Measurements from ENCODE around the gene ILF3.

The ILF3 gene

DNA sequence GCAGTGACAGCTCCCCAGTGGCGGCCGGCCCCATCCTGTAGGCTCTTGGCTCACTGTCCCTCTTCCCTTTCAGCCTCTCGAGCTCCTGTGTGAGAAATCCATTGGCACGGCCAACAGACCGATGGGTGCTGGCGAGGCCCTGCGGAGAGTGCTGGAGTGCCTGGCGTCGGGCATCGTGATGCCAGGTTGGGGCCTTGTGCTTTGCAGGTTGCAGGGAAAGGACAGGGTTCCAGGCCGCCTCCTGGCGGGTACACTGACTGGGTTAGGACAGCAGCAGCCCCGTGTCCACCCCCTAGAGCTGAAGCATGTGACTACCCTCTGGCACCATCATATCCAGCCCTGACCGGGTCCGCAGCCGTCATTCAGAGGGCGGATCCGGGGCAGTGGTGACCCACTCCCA, 25.6 kb downstream of the ILF3 start:
- no peak for DNase-seq

DNA sequence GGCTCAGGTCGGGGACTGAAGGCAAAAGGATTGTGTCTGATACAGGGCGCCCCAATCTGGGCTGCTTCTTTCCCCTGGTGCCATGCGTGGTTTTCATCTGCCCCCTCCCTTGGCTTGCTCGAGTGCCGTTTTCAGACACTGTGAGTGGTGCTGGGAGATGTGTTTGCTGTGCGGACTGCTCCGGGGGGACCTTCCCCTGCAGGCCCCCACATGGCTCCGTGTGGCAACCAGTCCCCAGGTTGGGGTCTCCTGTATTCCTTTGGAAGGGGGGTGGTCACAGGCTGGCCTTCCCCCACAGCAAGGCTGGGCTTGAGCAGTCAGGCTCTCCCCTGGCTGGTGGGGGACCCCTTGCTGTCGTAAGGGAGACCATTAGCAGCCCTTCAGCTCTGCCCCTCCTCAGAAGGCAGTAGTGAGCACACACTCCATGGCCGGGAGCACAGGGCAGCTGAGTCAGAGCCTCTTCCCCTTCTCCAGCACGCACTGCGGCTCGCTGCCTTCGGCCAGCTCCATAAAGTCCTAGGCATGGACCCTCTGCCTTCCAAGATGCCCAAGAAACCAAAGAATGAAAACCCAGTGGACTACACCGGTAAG, 26.5 kb downstream of the ILF3 start:
- DNase-seq, result no peak

DNA sequence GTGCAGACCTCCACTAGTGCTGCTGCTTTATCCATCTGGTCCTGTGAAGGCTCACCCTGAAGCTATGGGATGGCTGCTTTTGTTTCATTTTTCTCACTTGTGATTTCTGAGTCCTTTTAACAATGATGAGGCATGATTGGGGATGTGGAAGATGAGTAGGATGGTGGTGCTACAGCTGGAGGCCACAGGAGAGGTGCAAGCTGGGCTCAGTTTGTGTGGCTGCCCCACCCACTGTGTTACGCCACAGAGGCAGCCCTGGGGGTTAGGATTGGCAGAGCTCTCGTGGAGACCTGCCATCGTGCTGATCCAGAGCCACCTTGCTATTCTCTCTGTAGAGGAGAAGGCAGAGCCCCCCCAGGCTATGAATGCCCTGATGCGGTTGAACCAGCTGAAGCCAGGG, 27.5 kb downstream of the ILF3 start:
- no peak for DNase-seq

DNA sequence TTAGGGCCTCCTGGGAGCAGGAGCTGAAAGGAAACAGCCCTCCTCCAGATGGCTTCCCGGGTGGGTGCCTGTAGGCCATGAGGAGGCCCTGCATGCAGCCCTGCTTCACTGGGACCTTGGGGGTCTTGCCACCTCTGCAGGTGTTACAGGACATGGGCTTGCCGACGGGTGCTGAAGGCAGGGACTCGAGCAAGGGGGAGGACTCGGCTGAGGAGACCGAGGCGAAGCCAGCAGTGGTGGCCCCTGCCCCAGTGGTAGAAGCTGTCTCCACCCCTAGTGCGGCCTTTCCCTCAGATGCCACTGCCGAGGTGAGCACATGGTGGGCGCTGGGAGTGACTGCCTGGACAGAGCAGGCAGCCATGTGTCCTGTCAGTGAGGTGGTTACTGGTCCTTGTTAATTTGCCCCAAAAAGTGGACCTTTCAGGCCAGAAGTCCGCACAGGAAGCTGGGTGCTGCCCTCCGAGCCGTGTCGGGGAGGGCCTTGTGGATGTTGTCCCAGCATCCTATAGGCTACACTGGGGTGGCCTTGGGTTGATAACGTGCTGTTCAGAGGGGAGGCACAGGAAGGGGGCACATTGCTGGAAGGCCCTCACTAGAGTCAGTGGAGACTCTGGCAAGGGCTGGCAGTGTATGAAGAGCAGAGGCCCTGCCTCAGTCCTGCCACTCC, 28.4 kb downstream of the ILF3 start:
- DNase-seq, result no peak

DNA sequence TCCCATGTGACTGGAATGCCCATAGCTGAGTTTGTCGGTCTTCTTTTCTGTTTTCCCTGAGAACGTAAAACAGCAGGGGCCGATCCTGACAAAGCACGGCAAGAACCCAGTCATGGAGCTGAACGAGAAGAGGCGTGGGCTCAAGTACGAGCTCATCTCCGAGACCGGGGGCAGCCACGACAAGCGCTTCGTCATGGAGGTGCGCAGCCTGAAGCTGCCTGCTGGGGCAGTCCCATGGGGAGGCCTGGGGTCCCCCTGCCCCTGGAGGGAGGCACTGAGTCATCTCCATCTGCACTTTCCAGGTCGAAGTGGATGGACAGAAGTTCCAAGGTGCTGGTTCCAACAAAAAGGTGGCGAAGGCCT, 28.9 kb downstream of the ILF3 start:
- no peak for DNase-seq

DNA sequence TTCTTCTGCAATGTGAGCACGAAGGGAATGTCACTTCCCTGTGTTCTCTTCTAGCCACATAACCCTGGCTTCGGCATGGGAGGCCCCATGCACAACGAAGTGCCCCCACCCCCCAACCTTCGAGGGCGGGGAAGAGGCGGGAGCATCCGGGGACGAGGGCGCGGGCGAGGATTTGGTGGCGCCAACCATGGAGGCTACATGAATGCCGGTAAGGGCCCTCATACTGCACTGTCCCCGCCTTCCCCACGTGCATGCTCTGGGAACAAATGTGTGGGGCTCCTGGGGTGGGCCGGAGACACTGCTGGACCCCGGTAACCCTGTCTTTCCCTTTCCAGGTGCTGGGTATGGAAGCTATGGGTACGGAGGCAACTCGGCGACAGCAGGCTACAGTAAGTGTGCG, 29.4 kb downstream of the ILF3 start:
- DNase-seq, result no peak

DNA sequence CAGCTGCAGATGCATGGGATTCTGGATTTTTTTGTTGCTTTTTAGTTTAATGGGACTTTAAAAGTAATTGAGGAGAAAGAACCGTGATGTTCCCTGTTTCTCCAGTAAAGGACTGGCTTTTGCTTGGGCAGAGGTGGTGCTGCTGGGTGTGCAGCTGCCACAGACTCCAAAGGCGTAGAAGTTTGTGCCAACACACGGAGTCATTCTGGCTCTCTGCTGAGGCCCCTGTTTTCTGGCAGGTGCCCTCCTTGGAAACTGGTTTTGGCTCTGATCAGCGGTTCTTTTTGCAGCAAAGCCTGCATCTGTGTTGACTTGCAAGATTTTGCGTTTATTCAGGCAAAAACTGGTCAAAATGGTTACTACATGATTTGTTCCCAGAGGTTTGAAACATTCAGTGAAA, 31.1 kb downstream of the ILF3 start:
- no peak for DNase-seq

DNA sequence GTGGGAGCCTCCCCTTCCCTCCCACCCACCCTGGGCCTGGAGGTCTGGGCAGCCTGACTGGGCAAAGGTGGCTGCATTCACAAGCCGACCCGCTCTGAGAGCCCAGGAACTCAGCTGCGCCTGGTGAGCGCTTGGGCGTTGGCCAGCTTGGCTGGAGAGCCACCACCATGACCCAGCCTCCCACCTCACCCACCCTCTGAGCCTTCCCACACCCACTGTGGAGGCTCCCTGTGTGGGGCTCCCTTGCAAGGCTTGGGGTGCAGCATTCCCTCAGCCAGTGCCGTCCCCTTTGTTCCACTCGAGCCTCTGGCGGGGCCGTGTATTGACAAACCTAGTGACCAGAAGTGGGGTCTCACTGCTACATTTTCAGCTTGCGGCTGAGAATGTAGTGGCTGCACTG, 32.0 kb downstream of the ILF3 start:
- DNase-seq, result no peak

DNA sequence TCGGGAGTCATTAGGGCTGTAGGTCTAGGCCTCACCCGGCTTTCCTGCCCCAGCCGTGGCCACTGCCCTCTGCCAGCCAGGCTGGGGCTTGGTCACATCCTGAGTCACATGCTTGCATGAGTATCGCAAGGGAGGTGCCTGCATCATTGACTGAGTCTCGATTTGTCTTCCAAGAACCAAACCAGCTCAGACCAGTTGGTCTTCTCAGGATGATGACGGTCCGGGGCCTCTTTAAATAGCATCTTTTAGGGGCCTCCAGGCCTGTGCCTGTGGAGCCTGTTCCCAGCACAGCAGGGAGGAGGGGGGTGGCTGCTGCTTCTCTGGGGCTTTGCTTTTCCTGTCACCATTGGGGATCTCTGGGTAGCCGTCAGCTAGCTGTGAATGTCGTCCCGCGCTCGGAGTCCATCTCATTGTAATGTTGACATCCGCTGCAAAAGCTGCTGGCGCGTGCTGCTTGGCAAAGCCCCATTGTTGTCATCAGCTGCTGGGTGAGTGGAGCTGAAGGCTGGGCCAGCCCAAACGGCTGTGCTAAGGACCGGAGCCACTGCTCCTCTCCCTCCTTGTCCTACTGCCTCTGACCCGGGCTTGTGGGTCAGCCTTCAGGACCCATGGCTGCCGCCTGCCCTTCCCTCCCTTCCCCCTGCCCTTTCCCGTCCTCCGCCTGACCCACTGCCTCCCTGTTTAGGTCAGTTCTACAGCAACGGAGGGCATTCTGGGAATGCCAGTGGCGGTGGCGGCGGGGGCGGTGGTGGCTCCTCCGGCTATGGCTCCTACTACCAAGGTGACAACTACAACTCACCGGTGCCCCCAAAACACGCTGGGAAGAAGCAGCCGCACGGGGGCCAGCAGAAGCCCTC, 32.7 kb downstream of the ILF3 start:
- DNase-seq, result no peak

DNA sequence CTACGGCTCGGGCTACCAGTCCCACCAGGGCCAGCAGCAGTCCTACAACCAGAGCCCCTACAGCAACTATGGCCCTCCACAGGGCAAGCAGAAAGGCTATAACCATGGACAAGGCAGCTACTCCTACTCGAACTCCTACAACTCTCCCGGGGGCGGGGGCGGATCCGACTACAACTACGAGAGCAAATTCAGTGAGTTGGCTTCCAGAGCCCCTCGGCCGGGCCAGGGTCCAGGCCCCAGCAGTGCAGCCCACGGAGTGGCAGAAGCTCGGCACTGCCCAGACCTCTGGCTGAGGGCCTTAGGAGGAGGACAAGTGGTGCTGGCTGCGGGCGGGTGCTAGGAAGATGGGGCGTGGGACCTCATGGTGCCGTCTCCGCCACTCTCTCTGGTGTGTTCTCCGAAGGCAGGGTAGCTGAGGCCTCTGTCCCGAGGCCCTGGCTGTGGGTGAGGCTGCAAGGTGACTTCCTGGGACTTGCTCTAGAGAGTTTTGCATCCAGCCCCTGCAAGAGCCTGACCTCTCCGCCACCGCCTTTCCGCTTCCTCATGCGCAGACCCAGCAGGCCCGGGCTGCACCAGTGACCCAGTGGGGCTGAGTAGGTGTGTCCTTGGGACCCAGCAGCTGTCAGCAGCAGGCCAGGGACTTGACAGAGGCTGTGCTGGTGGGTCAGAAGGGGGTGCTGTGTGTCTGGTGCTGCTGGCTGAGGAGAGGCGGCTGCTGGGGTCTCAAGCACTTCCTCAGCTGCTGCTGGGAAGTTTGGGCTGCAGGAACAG, 33.6 kb downstream of the ILF3 start:
- DNase-seq, result no peak

DNA sequence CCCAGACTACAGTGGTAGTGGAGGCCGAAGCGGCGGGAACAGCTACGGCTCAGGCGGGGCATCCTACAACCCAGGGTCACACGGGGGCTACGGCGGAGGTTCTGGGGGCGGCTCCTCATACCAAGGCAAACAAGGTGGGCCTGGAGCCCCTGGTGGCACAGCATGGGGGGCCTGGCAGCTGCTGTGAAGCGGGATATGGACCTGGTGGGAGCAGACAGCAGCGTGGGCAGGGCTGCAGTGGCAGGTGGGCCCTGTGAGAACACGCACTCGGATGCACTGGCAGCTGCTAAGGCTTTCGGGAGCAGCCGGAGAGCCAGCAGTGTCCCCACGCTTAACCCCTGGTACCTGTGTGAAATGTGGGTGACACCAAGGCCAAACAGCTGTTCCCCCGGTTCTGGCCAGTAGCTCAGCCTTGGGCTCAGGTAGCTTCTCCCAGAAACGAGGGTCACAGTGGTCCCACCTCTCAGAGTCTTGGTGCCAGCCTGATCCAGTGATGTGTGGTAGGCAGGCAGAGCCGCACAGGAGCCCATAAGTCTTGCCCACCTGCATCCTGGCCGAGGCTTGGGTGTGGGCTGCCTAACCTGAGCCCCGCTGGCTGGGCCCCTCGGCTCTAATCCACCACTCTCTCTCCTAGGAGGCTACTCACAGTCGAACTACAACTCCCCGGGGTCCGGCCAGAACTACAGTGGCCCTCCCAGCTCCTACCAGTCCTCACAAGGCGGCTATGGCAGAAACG, 34.6 kb downstream of the ILF3 start:
- DNase-seq, result no peak

DNA sequence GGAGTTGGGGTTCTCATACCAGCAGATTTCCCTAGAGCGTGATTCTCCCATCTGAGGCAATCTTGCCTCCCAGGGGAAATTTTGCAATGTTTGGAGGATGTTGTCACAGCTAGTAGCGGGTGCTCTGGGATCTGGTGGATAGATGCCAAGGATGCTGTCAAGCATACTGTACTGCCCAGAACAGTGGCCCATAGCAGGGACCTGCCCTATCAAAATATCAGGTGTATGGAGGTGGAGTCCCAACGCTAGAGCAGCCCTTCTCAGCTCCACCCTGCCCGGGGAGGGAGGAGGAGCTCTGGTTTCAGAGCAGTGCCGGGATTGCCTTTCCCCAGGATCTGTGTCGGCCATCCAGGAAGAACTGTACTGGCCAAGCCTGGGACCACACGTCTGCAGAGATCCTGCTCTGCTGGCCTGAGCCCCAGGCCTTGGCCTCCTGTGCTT, 36.2 kb downstream of the ILF3 start:
- no peak for DNase-seq

DNA sequence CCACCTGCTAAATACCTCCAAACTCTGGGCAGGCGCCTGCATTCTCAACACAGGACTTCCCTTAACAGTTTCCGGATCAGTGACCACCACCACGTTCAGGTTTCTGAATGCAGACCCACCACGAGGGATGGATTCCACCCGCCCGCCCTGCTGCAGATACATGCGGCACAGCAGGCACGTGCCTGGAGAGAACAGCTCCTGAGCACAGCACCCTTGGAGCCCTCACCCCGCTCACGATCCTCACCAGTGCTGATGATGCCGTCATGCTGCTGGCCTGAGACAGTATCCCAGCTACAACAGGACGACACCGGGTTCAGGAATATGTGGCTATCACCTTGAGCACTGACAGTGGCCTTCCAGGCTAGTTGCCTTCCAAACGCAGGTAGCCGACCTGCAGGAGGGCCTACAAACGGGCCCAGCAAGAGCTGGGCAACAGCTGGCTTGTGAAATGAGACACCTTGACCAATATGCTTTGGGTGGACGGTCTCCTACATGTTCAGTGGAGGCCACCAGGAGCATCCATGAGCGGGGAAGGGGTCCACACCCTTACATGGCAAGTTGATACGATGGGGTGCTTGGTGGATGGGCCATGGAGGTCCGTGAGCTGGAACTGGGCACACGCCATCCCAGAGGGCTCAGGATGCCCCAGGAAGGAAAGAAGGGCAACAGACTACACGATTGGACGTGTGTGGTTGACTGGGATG, 37.2 kb downstream of the ILF3 start:
- DNase-seq, result no peak

DNA sequence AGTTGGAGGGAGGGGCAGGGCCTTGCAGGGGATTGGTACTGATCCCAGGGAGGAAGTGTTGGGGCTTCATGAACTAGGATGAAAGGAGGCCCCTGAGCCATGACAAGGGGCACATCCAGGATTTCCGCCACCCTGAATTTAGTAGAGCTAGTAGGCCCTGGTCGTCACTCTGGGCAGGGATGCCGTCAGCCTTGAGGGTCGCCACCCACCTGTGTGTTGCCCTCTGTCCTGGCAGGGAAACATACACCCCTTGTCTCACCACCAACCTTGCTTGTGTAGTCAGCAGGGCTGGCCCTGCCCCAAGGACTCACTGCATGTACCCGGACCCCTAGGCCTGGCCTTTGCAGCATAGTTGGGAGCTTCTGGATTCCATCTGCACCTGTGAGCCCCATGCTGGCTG, 37.7 kb downstream of the ILF3 start:
- no peak for DNase-seq

DNA sequence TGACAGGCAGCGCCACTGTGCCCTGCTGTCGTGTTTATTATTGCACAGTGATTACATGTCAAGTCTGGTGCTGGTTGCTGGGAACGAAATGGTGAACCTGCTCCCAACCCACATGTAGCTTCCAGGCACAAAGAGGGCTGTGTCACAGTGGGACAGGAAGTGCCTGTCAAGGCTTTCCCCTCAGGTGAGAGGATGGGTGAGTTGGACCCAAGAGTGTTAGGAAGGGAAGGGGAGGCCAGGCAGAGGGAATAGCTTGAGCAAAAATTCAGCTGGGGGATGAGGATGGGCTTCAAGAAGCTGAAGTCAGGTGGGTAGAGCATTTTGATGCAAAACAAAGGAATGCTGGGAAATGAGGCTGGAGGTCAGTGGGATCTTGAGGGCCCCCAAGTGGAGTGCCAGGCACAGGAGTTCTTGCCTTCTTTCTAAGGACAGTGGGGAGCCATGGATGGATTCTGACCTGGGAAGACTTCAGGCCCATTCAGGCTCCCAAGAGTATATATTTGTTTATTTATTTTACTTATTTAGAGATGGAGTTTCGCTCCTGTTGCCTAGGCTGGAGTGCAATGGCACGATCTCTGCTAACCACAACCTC, 38.6 kb downstream of the ILF3 start:
- no peak for DNase-seq

DNA sequence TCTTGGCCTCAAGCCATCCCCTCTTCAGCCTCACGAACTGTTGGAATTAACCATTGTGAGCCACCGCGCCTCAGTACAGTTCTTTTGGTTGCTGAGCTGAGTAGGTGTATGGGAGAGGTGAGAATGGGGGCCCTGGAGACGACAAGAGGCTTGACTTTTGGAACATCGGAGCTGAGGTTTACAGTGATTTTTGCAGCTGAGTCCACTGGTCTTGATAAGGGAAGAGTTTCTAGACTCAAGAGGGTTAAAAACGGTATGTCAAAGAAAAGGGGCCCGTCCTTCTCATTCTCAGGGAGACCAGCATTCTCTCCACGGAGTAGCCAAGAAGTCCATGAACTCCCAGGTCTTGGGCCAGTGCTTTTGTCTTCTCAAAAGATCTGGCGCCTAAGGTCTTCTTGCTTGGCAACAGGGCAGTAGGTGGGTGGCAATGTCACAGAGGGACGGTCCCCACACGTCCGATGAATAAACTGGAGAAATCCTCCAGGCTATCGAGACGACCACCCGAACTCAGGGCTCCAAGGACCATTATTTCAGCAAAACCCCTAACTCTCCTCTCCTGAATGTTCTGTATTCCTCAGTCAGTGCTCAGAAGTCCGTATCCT, 40.7 kb downstream of the ILF3 start:
- DNase-seq, result no peak

DNA sequence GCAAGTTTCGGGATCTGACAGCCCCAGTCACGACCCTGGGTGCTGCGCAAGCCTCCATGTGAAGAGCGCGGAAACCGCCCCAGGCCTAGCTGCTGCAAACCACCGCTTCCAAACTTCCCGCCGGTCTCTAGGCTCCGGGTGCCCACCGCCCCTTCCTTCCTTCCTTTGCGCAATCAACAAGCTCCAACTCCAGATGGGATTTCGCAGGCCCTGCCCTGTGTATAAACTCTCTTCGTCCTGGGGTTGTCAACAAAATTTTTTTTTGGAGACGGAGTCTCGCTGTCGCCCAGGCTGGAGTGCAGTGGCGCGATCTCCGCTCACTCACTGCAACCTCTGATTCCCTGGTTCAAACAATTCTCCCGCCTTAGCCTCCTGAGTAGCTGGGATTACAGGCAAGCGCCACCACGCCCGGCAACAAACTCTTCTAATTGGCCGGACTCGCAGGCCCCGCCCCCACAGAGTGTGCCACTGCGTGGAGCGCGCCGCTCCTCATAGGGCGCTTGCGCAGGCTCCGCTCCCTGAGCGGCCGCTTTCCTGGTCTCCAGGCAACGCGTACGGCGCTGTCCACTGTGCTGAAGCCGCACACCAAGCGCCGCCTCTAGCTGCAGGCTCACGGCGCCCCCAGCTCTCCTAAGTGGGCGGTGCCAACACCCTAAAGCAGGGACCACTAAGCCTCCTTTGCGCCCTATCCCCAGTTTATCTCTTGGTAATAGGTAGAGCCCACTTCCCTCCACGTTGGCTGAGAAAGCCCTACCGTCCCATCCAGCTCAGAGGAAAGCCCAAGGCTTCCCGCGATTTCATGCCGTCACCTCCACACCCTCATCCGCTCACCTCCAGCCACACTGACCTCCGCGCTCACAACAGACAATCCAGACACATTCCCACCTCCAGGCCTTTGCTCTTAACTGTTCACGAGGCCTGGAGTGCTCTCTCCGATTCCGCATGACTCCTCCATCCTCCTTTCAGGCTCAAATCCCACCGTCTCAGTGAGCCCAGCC, 41.6 kb downstream of the ILF3 start:
- DNase-seq, result peak; percentile 86 to 93

DNA sequence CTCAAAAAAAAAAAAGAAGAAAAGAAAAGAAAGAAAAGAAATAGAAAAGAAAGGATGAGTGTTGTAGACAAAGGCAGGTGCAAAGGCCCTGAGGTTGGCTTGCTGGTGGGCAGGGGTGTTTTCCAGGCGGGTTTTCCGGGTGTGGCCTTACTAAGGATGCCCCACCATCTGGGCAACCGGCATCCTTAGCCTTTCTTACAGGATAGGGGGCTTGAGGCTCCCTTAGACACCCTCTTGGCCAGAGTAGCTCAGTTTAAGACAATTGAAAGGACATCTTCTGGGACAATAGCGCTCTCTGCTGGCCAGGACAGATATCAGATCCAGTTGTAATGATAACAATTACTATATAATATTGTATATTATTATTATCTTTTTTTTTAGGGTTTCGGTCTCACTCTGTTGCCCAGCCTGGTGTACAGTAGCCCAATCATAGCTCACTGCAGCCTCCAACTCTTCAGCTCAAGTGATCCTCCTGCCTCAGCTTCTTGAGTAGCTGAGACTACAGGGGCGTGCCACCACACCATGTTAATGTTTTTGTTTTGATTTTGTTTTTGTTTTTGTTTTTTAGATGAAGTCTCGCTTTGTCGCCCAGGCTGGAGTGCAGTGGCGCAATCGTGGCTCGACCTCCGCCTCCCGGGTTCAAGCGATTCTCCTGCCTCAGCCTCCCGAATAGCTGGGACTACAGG, 45.6 kb downstream of the ILF3 start:
- peak in 1 of 2 experiments; percentile 19 for DNase-seq

DNA sequence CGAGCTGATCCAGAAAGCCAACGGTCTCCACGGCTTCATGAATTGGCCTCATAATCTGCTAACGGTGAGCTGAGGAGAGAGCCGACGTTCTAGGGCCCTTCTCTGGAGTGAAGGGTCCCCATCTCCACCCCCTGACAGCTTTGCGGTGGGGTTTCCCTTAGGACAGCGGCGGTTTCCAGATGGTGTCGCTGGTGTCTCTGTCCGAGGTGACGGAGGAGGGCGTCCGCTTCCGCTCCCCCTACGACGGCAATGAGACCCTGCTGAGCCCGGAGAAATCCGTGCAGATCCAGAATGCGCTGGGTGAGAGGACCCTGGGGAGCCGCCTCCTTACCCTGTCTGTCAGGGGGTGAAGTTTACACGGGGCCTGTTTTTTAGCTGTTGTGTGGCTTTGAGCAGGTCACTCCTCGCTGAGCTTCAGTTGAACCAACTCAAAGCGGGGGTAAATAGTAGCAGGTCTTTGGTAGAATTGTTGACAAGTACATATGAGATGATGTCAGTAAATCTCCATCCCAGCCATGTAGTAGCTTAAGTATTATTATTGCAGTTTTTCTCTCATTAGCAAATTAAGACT, 47.9 kb downstream of the ILF3 start:
- DNase-seq, result peak in 1 of 2 experiments; percentile 34
